DLD1 (cell line): ENCODE measurements around the gene NCS1.
"Not testable (repeated sequence)": the region's sequence is repeated elsewhere in the genome, so short reads cannot be mapped to it uniquely, and the experiment has no call there.

Source experiments
- in situ Hi-C: cut with HindIII; loops from 2 replicates; pipeline ENCODE4 v1.10.0; 2017; ENCODE audit warnings: low sequenced_read_pairs

The NCS1 gene

DNA sequence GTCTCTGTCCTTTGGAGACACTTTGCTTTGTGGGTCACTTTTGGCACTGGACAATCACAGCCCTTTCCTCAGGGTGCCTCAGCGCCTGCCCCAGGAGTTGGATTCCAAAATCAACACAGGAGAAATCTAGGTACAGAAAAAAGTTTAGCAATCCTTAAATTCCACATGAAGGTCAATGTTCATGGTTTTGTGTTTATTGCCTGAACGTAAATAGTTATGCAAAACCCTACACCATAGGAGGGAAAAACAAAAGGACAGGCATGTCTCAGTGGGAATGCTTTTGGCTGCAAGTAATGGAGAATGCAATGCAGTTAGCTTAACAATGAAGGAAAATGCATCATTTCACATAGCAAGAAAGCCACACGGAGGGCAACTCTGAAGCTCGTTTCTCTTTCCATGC lies 86.8 kb downstream of the NCS1 start:
- in situ Hi-C loops: no loop called here

GRCh38 chr9:130260816-130261765 lies 88.9 kb downstream of the NCS1 start:
- in situ Hi-C loops: no loop called here

DNA sequence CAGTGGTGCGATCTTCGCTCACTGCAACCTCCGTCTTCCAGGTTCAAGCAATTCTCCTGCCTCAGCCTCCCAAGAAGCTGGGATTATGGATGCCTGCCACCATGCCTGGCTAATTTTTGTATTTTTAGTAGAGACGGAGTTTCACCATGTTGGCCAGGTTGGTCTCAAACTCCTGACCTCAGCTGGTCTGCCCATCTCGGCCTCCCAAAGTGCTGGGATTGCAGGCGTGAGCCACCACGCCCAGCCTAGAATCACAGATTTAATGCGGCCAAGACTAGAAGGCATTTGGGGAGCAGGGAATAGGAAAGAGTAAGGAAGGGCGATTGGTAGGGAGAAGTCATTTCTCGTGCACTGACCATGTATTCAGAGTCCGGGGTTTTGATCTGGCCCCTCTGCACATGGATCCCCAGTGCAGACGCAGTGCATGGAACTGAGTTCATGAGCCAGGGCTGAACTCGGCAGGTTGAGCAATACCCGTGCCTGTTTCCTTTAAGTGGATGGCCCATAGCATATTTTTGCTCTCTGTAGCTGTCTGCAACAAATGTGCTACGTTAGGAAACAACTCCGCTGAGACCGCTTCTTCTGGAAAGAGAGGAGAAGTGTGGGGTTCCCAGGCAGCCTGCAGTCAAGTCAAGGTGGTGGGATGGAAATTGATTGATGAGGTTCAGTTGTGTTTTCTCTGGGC lies 90.0 kb downstream of the NCS1 start:
- in situ Hi-C loops: no loop called here

DNA sequence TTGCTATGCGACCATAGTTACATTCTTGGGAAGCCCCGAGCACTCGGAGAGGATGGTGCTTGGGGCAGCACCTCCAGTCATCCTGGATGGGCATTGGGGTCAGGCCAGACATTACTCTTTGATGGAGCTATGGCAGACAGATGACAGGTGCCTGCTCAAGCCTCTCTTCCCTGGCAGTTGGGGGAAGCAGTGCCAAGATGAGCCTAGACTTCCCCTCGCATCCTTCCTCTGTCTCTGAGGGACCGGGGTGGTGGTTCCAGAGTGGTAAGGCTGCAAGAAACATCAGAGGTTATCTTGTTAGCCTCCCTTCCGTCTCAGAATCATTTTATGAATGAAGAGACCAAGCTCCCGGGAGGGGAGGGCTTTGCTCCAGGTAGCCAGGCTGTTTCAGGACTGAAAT lies 90.6 kb downstream of the NCS1 start:
- in situ Hi-C loops: no loop called here

GRCh38 chr9:130263601-130264413 lies 91.6 kb downstream of the NCS1 start:
- in situ Hi-C loops: no loop called here

DNA sequence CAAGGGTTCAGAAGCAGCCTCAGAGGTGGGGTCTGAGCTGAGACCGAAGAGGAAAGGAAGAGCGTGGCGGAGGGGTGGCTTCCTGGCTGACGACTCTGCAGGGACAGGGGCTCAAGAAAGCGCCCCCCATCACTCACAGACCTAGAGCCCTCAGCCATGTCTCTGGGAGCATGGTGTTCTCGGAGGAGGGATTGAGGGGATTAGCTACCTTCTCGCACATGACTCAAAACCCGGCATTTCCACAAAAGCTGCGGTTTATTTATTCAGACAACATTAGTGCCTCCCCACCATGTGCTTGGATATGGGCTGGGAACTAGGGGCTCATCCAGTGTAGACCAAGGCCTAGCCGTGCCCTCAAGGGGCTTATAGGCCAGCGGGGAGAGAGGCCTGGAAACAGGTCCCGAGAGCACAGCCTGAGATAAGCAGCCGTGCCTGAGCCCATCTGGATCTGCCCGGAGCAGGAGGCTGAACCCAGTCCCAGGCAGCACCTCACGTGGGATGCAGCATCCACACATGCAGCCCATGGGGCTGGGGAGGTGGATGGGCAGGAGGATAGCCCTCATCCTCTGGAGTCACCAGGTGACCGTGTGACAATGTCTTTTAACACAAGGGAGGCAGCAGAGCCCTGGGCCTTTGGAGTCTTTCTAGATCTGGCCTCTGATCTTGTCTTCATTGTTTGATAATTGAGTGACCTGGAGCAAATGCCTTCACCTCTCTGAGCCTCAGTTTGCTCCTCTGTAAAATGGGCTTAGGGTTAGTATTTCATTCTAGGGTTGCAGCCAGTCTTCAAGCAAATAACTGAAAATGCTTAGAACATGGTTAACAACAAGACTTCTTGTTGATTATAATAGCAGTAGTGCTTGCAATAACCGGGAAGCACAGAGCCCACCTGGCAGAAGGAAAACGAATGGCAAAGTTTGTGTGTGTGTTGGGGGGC lies 92.5 kb downstream of the NCS1 start:
- in situ Hi-C loops: no loop called here

GRCh38 chr9:130265431-130266235 lies 93.4 kb downstream of the NCS1 start, which contains the start of gene HMCN2:
Gene HMCN2, plus strand, starts transcription at chr9:130265760. Its CDS starts 119 bp downstream, at chr9:130265879.
- in situ Hi-C loops: no loop called here

GRCh38 chr9:130266236-130267098 lies 94.3 kb downstream of the NCS1 start:
- in situ Hi-C loops: no loop called here

DNA sequence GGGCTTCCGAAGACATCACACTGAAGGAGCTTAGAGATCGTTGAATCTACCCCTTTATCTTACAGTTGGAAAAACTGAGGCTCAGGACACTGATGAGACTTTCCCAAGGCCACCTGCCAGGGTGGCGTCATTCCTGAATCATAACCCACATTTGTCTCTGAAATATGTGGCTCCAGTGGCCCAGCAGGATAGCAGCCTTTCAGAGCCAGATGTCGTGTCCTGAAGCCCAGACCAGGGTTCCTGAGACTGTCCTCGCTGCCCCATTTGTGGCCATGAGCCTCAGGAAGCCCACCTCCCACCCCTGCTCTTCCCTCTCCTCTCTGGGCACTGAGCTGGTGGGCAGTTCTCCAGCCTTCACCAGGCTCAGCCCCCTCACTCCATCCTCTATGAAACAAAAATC lies 95.7 kb downstream of the NCS1 start:
- in situ Hi-C loops: no loop called here

DNA sequence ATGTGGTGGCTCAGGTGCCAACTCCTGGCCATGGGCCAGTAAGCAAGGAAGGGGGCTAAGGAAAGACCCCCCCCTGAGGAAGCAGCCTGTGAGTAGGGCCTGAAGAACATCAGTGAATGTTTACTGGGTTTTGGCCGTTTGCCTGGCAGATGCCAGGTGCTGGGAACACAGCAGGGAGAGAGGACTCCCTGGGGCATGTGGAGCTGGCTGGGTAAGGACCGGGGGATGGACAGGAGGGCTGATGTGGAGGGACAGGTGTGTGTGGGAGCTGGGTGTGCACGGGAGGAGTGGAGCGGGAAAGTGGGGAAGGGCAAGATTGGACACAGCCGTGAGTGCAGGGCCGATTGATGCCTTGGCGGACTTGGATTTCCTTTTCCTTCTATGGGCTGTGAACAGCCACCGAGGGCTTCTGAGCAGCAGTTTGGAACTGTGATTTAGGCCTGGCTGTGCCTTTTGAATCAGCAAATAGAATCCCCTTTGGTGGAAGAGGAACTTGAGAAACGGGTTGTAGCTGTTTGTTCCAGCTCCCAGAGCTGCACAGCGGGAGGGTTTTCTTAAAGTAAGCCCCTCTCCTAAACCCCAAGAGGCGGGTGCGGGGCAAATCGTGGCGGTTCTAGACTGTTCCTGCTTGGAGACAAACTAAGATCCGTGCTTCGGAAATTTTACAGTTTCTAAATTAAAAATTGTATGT lies 96.5 kb downstream of the NCS1 start:
- in situ Hi-C loops: no loop called here

DNA sequence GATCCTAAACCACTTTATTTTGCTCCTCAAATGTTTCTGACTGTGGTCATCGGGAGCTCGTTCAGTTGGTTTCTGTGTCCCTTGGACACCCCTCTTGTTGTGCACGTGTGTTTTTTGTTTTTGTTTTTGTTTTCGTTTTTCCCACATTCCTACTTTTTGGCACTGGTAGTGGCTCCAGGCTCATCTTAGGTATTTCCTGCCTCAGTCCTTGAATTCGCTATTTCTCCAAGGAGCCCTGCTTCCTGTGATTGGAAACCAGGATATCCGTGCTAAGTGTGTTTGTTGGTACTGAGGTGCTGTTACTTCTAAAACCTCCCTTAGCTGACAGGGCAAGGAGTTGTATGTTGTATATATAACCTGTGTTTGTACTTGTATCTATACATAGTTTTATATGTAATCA lies 99.3 kb downstream of the NCS1 start:
- in situ Hi-C loops: no loop called here

DNA sequence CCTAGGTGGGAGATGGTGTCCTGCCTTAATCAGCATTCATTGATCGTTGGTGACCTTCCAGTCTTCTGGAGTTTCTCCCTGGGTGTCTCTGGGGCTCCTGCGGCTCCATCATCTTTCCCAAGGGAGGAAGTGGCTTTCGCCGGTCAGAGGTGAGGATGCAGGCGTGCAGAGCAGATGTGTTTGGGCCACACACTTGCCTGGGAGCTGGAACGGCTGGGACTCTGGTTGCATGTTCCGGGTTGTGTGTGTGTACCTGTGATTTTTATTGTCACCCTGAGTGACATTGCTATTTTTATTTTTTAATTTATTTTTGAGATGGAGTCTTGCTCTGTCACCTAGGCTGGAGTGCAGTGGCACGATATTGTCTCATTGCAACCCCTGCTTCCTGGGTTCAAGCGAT lies 103.0 kb downstream of the NCS1 start:
- in situ Hi-C loops: no loop called here

DNA sequence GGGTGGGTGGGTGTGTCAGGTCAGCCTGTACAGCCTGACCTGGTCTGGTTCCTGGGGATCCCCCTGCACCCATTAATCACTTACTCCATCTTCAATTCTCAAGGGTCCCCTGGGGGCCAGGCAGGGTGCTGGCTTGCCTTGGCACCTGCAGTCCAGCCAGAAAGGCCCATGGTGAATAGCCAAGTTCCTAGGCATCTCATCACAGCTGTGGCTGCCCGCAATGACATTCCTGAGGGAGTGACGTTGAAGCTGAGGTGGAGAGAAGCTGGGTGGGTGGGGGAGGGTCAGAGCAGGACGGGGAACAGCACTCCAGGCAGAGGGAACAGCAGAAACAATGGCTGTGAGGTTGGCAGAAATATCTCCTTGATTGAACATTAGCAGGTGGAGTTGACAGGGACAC lies 103.9 kb downstream of the NCS1 start:
- in situ Hi-C loops: no loop called here

DNA sequence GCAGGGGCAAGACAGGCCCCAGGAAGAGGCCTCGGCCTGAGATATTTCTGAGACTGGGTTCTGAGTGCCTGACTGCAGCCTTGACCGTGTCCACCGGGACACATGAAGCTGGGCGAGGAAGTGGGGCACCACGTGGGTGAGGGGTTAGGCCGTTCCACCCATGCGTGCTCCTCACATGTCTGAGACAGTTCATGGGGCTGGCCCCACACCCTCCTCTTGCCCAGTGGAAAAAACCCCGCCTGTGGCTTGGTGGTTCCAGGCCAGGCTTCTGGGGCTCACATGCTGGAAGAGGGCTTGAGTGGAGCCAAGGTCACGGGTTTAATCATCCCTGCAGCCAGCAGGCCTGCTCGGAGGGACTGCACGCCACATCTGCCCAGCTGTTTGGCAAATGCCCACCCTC lies 104.8 kb downstream of the NCS1 start:
- in situ Hi-C loops: no loop called here

- in situ Hi-C loops: not testable (repeated sequence)
Observed at GRCh38 chr9:130277525-130277924, 105.3 kb downstream of the NCS1 start.

GRCh38 chr9:130283539-130284248 lies 111.5 kb downstream of the NCS1 start:
- in situ Hi-C loops: no loop called here

- in situ Hi-C loops: no loop called here
Observed at GRCh38 chr9:130284249-130284625, 112.0 kb downstream of the NCS1 start.
